ENCODE data around the gene MYL6. TPM values are rescaled to one million over a fixed set of nuclear protein-coding genes. Genes with fewer than 3 reads are reported as not detected.
A peak's percentile ranks its signal among the peaks of the same experiment; 100 is the strongest.
"Not testable (repeated sequence)": the region's sequence is repeated elsewhere in the genome, so short reads cannot be mapped to it uniquely, and the experiment has no call there.

Gene MYL6
- total RNA-seq, 1 experiment from 2014 or later: 2,616 TPM

DNA sequence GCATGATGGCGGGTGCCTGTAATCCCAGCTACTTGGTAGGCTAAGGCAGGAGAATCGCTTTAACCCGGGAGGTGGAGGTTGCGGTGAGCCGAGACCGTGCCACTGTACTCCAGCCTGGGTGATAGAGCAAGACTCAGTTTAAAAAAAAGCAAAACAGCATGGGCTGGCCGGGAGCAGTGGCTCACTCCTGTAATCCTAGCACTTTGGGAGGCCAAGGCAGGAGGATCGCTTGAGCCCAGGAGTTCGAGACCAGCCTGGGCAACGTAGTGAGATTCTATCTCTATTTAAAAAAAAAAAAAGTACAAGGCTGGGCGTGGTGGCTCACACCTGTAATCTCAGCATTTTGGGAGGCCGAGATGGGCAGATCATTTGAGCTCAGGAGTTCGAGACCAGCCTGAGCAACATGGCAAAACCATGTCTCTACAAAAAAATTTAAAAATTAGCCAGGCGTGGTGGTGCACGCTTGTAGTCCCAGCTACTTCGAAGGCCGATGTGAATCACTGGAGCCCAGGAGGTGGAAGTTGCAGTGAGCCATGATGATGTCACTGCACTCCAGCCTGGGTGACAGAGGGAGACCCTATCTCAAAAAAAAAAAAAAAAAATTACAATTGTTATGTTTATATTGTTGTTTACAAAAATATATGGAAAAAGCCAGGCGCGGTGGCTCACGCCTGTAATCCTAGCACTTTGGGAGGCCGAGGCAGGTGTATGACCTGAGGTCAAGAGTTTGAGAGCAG, 1.5 kb upstream of the MYL6 start:
- DNase-seq (ENCODE audit: low spot score): not testable (repeated sequence)

DNA sequence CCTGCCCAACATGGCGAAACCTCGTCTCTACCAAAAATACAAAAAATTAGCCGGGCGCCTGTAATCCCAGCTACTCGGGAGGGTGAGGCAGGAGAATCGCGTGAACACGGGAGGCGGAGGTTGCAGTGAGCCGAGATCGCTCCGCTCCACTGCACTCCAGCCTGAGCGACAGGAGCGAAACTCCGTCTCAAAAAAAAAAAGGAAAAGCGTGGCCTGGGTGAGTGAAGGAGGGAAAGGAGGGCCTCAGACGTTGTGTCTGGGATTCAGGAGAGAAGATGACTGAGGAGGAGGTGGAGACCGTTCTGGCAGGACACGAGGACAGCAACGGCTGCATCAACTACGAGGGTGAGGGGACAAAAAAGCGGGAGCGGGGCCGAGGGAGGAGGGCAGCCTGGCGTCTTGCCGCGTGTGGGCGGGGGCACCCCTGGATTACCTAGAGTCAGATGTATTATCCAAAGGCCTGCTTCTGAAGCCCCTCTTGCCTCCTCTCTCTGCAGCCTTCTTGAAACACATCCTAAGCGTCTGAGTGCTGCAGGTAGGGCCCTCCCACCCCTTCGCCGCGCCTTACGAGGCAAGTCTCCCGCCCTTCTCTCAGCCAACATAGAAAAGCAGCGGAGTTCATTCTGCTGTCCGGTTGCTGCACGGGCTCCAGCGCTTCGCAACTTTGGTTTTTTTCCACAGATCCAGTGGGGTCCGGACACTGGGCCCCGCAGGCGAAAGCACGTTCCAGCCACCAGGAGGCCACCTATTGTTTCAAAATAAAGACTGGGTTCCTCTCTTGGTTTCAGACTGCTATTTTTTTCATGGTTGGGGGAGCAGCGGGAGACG, 744 bp upstream of the MYL6 start:
- DNase-seq (ENCODE audit: low spot score): peak; percentile 78

DNA sequence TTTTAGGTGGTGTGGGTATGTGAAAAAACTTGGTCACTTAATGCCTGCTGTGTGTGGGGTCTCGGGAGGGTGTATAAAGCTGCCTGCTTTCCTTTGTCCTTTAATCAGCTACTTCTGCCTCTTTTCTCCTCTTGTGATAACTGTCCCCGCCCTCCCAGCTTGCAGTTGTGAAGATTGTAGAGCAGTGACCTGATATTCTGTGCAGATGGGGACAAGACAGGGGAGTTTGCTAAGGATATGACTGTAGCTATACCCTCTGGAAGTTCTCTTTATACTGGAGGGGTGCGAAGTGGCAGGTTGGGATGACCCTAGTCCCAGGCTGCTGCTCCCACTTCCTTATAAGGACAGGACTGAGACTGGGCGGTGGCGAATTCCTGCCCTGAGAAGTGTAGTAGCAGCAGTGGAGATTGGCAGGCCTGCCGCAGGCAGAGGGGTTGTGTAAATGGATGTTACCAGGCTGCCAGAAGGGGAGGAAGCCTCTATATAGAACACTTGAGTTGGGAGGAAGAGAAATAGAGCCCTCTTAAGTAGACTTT, 835 bp downstream of the MYL6 start:
- peak; percentile 76 for DNase-seq (ENCODE audit: low spot score)

DNA sequence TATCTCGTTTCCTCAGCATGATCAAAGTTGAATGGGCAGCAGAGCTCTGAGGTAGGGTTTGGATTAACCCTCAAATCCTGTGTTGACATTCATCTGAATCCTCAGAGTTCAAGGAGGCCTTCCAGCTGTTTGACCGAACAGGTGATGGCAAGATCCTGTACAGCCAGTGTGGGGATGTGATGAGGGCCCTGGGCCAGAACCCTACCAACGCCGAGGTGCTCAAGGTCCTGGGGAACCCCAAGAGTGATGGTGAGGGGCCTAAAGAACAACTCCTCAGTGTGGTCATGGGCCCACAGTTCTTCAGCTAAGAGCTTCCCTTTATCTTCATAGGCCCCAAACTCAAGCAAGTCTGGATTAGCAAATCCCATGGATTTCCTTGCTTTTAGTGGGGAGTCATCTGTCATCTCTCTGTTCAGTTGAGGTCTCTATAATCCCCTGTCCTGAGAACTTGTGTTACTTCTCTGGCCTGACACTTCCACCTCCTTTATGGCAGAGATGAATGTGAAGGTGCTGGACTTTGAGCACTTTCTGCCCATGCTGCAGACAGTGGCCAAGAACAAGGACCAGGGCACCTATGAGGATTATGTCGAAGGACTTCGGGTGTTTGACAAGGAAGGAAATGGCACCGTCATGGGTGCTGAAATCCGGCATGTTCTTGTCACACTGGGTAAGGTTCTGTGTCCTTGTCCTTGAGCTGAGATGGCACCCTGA, 1.5 kb downstream of the MYL6 start:
- DNase-seq (ENCODE audit: low spot score): no peak

DNA sequence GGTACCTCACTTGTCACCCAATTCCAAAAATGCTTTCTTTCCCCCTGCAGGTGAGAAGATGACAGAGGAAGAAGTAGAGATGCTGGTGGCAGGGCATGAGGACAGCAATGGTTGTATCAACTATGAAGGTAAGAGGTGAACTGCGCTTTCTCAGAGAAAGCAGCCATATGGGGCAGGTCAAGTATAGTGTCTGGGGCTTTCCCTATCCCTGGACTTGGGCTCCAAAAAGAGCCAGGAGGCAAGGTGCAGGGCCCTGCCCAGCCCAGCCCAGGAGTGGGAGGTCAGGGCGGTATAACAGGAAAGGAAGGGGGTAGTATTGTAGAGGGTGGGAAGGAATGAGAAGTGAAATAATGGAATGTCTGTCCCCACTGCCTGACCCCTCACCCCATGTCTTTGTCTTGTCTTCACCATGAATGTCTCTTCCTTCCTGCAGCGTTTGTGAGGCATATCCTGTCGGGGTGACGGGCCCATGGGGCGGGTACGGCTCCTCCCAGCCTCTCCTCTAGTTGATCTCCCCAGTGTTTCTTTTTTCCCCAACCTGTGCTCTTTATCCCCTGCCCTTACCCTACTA, 2.1 kb downstream of the MYL6 start:
- no peak for DNase-seq (ENCODE audit: low spot score)

DNA sequence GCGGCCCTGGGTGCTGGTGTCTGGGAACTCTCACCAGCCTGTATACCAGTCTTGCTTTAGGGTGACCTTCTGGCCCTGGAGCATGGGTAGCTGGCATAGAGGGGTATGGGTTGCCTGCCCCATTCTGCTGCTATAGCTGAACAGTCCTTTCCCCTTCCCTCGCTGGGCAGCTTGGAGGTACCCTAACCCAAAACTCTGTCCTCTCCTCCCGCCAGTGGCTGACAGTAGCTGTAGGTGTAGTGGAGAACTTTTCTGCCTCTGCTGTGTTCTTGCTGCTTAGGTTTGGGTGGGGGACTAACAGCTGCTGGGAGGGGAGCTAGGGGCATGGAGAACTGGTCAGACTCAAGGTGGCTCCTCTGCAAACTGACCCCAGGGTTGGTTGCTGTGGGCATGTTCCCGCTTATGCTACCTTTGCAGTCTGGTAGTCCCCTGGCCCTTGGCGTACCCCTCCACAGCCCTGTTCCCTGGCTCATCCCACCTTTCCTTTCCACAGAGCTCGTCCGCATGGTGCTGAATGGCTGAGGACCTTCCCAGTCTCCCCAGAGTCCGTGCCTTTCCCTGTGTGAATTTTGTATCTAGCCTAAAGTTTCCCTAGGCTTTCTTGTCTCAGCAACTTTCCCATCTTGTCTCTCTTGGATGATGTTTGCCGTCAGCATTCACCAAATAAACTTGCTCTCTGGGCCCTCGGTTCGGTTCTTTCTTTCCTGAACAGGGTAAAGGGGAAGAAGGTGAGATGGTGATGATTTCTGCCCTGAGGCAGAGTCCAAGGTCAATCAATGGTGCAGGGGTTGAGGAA, 2.9 kb downstream of the MYL6 start:
- DNase-seq (ENCODE audit: low spot score): no peak

DNA sequence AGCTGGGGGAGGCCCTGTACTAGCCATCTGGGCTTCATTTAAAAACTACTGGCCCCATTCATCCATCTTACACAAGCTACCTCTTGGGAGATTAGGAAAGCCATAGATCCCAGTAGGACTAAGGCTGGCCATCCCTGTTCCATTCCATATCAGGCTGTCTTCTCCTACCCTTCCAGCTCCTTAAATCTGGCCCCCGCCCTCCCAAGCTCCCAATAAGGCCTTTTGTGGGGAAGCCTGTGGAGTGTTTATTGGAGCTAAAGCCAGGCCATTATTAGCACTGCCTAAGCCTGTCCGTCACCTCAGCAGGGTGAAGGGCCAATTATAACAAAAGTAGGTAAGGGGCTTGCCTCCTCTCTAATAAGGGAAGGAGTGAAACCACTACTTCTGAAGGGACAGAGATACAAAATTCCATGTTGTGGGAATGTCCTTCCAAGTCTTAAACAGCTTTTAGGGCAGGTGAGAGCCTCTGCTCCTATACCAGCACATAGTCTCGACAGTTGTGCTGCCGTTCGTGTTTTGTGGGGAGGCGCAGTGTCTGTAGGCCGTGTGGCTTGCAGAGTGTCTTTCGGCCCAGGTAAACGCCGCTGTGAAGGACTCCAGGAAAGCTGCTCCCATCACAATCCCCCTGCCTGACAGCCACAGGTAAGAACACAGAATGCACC, 3.7 kb downstream of the MYL6 start:
- DNase-seq (ENCODE audit: low spot score): no peak

DNA sequence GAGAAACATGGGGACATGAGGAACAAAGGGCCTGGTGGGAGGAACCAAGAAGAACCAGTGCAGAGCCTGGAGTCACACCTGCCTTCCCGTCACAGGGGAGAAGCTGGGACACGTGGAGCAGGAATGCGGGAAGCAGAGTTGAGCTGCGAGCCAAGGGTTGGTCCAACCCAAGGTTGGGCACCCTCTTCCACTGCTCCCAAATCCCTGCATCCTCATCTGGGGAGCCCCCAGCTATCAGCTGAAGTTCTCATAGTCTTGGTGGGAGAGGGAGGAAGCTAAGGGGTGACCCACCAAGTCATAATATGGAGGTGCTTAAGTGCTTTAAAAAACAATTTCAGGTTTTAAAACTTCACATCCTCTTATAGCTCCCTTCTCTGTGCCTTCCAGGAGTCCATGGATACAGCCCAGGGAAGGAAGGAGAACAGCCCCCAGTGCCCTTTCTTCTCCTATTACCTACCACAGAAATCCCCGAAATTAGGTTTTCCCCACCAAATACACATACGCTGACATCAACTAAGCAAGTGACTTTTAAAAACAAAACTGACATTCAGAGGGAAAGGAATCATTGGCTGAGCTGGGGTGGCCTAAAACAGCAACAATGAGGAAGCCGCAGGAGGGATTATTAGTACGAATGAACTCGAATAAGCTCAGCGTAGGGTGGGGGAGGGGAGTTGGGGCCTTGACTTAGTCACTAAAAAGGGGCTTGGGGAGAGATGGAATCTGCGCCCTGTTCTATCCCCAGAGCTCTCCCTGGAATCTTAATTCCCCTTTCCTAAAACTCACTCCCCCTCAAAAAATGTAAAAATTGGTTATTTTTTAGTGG, 4.5 kb downstream of the MYL6 start:
- no peak for DNase-seq (ENCODE audit: low spot score)

DNA sequence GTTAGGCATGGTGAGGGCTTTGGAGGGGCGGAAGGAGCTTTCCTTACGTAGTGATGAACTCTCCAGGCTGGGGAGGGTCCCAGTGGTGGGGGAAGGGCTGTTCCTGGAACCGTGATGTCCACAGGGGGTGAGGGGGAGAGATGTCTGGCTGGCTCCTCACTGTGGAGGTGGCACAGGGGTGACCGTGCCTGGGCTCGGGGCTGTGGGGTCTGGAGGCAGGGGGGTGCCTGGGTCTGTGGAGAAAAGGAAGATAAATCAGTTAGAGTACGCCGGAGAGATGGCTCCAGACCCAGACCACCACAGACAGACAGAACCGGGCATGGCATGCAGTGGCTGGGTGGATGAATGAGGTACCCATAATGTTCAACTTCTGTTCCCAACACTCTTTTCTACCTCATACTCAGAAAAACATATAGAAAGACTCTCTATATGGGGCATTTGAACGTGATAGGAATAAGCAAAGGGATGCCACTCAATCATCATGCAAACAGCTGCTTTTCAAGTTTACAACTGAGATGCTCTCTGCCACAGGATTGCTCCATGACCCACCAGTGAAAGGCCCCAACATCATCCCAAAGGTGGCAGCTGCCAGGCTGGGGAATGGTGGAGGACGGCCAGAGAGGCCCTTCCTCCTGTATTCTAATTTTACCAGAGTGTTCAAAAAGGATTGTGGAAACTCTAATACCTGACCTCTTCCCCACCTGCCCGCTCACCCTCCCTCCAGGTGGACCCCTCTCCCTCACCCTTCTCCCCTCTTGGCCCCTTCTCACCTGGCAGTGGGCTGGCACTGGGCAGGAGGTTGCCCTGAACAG, 5.6 kb downstream of the MYL6 start:
- no peak for DNase-seq (ENCODE audit: low spot score)

DNA sequence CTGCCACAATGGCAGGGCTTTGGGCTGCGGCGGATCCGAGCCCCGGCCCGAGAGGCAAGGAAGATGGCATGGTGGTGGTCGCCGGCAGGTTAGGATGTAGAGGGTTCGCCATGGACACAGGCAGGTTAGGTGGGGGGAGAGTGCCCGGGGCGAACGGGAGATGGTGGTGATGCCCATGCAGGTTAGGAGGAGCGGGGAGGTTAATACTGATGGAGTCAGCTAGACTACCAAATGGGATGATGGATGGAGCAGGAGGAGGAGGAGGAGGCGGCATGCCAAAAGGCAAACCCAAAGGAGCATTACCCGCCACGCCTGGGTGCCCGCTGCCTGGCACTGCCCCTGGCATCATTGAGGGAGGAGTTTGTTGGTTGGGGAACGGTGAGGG, 6.2 kb downstream of the MYL6 start:
- no peak for DNase-seq (ENCODE audit: low spot score)

DNA sequence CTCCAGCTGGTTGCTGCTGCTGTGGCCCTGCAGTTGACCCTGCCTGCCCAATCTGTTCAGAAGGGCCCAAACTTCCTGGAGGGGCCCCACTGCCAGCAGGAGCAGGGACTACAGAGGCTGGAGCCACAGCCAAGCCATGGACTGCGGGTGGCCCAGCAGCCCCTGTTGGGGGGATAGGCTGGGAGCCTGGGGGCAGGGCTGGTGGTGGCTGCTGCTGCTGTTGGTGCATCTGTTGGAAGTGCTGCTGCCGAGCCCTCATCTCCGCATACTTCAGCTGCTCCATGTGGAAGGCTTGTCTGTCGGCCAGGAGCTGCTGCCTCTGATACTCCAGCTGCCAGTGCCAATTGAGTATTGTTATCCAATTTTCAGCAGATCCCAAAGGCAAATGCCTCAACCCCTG, 7.2 kb downstream of the MYL6 start:
- no peak for DNase-seq (ENCODE audit: low spot score)

DNA sequence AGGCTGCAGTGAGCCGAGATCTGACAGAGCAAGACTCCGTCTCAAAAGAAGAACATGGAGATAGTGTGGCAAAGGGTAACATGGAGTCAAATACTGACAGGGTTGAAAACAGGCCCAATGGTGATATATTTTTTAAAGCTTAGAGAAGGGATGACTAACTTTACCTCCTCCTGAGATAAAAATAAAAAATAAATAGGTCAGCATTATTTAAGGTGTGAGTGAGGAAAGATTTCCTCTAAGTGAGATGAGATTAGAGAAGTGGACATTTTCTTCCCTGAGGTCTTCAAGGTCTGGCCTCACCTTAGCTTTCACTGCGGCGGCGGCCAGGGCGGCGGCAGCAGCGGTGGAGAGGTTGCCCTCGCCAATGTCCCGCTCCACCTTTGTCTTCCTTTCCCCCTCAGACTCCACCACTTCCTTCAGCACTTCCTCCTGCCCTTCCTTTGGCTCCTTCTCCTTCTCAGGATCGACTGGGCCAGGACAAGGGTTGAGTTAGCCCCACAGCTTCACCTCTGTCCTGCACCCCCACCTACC, 11.1 kb downstream of the MYL6 start:
- no peak for DNase-seq (ENCODE audit: low spot score)

DNA sequence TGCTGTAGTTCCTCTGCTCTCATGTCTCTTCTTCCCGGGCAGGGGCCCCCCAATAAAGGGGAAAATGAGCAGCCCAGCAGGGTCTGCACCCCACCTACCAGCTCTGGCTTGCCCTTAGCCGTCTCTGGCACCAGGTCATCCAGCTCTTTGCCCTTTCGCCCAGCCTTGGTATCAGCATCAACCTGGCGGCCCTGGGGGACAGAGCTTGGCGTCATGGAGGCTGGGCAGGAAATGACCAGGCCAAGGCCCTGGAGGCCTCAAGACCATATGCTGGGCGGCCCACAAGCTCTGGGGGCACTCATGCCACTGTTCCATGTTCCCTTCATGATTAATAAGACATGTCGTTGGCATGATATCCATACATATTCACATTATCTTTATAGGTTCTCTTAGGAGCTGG, 14.7 kb downstream of the MYL6 start:
- DNase-seq (ENCODE audit: low spot score): no peak

DNA sequence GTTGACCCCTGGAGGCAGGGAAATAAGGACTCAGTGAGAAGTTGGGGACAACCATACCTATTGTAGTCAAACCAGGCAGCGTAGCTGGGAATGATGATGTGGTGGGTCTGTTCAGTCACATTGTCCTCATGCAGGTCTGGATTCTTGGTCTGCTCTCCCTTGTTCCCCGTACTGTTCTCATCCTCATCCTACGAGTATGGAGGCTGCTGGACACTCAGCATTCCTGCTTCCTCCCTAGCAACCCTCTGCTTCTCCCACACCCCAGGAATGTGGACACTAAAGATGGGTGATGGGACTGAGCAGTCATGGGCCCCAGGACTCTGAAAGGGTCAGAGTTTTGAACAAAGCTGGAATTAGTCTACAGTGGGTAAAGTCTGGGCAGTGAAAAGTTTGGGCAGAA, 20.2 kb downstream of the MYL6 start:
- DNase-seq (ENCODE audit: low spot score): no peak

DNA sequence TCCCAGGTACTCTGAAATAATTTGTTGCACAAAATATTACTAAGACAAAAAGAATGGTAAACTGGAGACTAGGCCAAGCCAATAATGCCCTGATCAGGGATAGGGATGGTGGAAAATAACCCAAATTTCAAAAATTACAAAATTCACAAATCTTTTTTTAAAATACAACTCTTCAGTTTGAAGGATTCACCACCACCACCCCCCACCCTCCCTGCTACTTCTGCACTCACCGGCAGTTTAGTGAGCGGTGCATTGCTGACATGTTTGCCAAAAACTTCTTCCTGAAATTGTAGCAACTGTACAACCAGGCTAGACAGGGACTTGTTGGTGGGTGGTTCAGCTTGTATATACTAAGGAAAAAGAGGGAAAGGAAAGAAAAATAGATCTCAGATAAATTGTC, 28.8 kb downstream of the MYL6 start:
- DNase-seq (ENCODE audit: low spot score): no peak

DNA sequence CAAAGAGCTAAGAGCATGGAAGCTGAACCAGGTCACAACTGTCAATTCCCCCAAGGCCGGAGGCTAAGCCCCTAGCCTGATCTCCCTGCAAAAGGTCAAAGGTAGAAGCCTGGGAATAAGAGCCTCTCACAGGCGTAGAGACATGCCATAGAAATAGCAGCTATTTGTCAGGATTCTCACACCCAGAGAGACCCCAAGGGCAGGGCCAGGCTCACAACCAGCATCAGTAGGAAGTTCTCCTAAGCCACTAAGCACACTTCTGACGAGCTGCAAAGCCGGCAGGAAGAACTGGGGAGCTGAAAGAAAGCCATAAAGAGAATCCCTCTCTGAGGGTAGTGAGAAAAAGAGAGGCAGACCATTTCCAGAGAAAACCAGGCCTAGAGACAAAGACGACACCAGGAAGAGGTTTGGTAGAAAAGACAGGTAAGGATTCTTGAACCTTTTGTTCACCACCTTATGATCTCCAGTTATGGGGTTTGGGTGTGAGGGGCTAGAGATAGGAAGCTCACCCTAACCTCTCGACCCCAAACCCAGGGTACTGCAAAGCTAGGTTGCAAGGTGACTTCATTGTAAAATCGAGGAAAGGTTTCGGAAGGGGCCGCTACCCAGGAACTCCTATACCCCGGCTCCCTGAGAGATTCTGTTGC, 30.1 kb downstream of the MYL6 start:
- DNase-seq (ENCODE audit: low spot score): no peak

DNA sequence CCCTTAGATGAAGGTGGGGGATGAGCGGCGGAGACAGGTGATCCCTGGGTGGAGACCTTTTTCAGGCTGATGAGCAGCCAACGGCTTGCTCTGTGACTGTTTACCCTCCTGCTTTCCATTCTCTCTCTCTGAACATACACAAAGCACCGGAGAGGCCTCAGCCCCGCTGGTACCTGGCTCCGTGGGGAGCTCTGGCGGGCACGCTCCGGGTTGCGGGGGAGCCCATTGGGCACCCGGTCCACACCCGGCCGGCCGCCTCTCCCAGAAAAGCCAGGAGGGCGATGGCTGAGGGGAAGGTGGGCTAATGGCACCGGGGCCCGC, 30.6 kb downstream of the MYL6 start:
- no peak for DNase-seq (ENCODE audit: low spot score)
